GM18498 (cell line): ENCODE results near the gene TDRD1.

Experiments used
- ATAC-seq: cut with Tn5 transposase; IDR thresholded peaks from one replicate; pipeline ENCODE4 v1.9.1; 2021; ENCODE audit warnings: mild to moderate bottlenecking, moderate library complexity; ENCODE audit not compliant: unreplicated experiment

Gene TDRD1

GRCh38 chr10:114260366-114260765 lies 81.2 kb downstream of the TDRD1 start:
- no peak for ATAC-seq

- ATAC-seq = no peak
These were observed 81.9 kb downstream of the TDRD1 start for GRCh38 chr10:114261076-114261475.

GRCh38 chr10:114262496-114262895 lies 83.3 kb downstream of the TDRD1 start:
- no peak for ATAC-seq

- ATAC-seq = no peak
These were observed 86.4 kb downstream of the TDRD1 start for GRCh38 chr10:114265392-114266053.

- ATAC-seq = no peak
These were observed 87.4 kb downstream of the TDRD1 start for GRCh38 chr10:114266521-114266920.

- no peak for ATAC-seq
These were observed 92.1 kb downstream of the TDRD1 start for GRCh38 chr10:114271075-114271778.

- ATAC-seq = no peak
These were observed 92.6 kb downstream of the TDRD1 start for GRCh38 chr10:114271779-114272167.

- ATAC-seq = no peak
These were observed 93.5 kb downstream of the TDRD1 start for GRCh38 chr10:114272696-114273095.

GRCh38 chr10:114273910-114274309 lies 94.8 kb downstream of the TDRD1 start:
- no peak for ATAC-seq

- ATAC-seq = no peak
These were observed 95.7 kb downstream of the TDRD1 start for GRCh38 chr10:114274616-114275453.

GRCh38 chr10:114276066-114276465 lies 96.9 kb downstream of the TDRD1 start:
- no peak for ATAC-seq

GRCh38 chr10:114276671-114277070 lies 97.5 kb downstream of the TDRD1 start:
- no peak for ATAC-seq

GRCh38 chr10:114278140-114278883 lies 99.2 kb downstream of the TDRD1 start:
- no peak for ATAC-seq

- no peak for ATAC-seq
These were observed 99.7 kb downstream of the TDRD1 start for GRCh38 chr10:114278884-114279191.

- ATAC-seq = no peak
These were observed 100.1 kb downstream of the TDRD1 start for GRCh38 chr10:114279289-114279688.

- no peak for ATAC-seq
These were observed 100.9 kb downstream of the TDRD1 start for GRCh38 chr10:114279901-114280644.

- ATAC-seq = no peak
These were observed 101.9 kb downstream of the TDRD1 start for GRCh38 chr10:114281006-114281405.

- ATAC-seq = no peak
These were observed 102.3 kb downstream of the TDRD1 start for GRCh38 chr10:114281461-114281860.
